ENCODE measurements around the gene KRTAP1-5.
"Not testable (repeated sequence)": the region's sequence is repeated elsewhere in the genome, so short reads cannot be mapped to it uniquely, and the experiment has no call there.

- not testable (repeated sequence) for TF ChIP-seq MYC (IDR thresholded peaks at IDR 0.05; ENCODE audit: low read depth, low read length); POLR2A (IDR thresholded peaks at IDR 0.05; ENCODE audit: low read depth, low read length); CTCF (IDR thresholded peaks at IDR 0.05; ENCODE audit: extremely low read depth in 1 of 2, insufficient read depth in 1 of 2, low read depth in 1 of 2, low read length in 2 of 2); POLR2AphosphoS5 (IDR thresholded peaks at IDR 0.05; ENCODE audit: insufficient read depth, low read depth, low read length)
Observed at GRCh38 chr17:41065016-41065689, 38.1 kb upstream of the KRTAP1-5 start.

Measured in endothelial cell of umbilical vein (primary cell).